ENCODE data around the gene VWC2L. TPM values are rescaled to one million over a fixed set of nuclear protein-coding genes. Genes with fewer than 3 reads are reported as not detected.

The VWC2L gene
- total and polyA plus RNA-seq, 2 experiments from 2014 or later, result not detected

- H3K27me3 ChIP-seq (ENCODE audit: insufficient read depth), result no peaks in the 10 kb centered on the region
- H3K9me3 Mint-ChIP-seq, result no peaks in the 10 kb centered on the region
- TF ChIP-seq, protein P1, sequence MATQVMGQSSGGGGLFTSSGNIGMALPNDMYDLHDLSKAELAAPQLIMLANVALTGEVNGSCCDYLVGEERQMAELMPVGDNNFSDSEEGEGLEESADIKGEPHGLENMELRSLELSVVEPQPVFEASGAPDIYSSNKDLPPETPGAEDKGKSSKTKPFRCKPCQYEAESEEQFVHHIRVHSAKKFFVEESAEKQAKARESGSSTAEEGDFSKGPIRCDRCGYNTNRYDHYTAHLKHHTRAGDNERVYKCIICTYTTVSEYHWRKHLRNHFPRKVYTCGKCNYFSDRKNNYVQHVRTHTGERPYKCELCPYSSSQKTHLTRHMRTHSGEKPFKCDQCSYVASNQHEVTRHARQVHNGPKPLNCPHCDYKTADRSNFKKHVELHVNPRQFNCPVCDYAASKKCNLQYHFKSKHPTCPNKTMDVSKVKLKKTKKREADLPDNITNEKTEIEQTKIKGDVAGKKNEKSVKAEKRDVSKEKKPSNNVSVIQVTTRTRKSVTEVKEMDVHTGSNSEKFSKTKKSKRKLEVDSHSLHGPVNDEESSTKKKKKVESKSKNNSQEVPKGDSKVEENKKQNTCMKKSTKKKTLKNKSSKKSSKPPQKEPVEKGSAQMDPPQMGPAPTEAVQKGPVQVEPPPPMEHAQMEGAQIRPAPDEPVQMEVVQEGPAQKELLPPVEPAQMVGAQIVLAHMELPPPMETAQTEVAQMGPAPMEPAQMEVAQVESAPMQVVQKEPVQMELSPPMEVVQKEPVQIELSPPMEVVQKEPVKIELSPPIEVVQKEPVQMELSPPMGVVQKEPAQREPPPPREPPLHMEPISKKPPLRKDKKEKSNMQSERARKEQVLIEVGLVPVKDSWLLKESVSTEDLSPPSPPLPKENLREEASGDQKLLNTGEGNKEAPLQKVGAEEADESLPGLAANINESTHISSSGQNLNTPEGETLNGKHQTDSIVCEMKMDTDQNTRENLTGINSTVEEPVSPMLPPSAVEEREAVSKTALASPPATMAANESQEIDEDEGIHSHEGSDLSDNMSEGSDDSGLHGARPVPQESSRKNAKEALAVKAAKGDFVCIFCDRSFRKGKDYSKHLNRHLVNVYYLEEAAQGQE (IDR thresholded peaks at IDR 0.05; ENCODE audit: unreplicated experiment), result no peak
- no peak for TF ChIP-seq ZNF114 (CRISPR knock-in tag; IDR thresholded peaks at IDR 0.05)
- TF ChIP-seq ZNF331 (CRISPR knock-in tag; IDR thresholded peaks at IDR 0.05; ENCODE audit: low read depth), result no peak
- TF ChIP-seq, protein P2, sequence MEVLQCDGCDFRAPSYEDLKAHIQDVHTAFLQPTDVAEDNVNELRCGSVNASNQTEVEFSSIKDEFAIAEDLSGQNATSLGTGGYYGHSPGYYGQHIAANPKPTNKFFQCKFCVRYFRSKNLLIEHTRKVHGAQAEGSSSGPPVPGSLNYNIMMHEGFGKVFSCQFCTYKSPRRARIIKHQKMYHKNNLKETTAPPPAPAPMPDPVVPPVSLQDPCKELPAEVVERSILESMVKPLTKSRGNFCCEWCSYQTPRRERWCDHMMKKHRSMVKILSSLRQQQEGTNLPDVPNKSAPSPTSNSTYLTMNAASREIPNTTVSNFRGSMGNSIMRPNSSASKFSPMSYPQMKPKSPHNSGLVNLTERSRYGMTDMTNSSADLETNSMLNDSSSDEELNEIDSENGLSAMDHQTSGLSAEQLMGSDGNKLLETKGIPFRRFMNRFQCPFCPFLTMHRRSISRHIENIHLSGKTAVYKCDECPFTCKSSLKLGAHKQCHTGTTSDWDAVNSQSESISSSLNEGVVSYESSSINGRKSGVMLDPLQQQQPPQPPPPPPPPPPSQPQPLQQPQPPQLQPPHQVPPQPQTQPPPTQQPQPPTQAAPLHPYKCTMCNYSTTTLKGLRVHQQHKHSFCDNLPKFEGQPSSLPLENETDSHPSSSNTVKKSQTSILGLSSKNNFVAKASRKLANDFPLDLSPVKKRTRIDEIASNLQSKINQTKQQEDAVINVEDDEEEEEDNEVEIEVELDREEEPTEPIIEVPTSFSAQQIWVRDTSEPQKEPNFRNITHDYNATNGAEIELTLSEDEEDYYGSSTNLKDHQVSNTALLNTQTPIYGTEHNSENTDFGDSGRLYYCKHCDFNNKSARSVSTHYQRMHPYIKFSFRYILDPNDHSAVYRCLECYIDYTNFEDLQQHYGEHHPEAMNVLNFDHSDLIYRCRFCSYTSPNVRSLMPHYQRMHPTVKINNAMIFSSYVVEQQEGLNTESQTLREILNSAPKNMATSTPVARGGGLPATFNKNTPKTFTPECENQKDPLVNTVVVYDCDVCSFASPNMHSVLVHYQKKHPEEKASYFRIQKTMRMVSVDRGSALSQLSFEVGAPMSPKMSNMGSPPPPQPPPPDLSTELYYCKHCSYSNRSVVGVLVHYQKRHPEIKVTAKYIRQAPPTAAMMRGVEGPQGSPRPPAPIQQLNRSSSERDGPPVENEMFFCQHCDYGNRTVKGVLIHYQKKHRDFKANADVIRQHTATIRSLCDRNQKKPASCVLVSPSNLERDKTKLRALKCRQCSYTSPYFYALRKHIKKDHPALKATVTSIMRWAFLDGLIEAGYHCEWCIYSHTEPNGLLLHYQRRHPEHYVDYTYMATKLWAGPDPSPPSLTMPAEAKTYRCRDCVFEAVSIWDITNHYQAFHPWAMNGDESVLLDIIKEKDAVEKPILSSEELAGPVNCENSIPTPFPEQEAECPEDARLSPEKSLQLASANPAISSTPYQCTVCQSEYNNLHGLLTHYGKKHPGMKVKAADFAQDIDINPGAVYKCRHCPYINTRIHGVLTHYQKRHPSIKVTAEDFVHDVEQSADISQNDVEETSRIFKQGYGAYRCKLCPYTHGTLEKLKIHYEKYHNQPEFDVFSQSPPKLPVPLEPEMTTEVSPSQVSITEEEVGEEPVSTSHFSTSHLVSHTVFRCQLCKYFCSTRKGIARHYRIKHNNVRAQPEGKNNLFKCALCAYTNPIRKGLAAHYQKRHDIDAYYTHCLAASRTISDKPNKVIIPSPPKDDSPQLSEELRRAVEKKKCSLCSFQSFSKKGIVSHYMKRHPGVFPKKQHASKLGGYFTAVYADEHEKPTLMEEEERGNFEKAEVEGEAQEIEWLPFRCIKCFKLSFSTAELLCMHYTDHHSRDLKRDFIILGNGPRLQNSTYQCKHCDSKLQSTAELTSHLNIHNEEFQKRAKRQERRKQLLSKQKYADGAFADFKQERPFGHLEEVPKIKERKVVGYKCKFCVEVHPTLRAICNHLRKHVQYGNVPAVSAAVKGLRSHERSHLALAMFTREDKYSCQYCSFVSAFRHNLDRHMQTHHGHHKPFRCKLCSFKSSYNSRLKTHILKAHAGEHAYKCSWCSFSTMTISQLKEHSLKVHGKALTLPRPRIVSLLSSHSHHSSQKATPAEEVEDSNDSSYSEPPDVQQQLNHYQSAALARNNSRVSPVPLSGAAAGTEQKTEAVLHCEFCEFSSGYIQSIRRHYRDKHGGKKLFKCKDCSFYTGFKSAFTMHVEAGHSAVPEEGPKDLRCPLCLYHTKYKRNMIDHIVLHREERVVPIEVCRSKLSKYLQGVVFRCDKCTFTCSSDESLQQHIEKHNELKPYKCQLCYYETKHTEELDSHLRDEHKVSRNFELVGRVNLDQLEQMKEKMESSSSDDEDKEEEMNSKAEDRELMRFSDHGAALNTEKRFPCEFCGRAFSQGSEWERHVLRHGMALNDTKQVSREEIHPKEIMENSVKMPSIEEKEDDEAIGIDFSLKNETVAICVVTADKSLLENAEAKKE (CRISPR knock-in tag; IDR thresholded peaks at IDR 0.05), result no peak
- no peak for TF ChIP-seq POLR2AphosphoS5 (IDR thresholded peaks at IDR 0.05; ENCODE audit: low read depth)
- no peak for TF ChIP-seq CREB1 (CRISPR knock-in tag; IDR thresholded peaks at IDR 0.05; ENCODE audit: low read depth)
- no peak for TF ChIP-seq NANOG (IDR thresholded peaks at IDR 0.05; ENCODE audit: borderline replicate concordance)
- no peak for TF ChIP-seq EZH2 (IDR thresholded peaks at IDR 0.05; ENCODE audit: low read depth, unreplicated experiment)
- TF ChIP-seq ETS1 (IDR thresholded peaks at IDR 0.05), result no peak
- TF ChIP-seq STAT1 (IDR thresholded peaks at IDR 0.05; ENCODE audit: unreplicated experiment), result no peak
- TF ChIP-seq, protein P3, sequence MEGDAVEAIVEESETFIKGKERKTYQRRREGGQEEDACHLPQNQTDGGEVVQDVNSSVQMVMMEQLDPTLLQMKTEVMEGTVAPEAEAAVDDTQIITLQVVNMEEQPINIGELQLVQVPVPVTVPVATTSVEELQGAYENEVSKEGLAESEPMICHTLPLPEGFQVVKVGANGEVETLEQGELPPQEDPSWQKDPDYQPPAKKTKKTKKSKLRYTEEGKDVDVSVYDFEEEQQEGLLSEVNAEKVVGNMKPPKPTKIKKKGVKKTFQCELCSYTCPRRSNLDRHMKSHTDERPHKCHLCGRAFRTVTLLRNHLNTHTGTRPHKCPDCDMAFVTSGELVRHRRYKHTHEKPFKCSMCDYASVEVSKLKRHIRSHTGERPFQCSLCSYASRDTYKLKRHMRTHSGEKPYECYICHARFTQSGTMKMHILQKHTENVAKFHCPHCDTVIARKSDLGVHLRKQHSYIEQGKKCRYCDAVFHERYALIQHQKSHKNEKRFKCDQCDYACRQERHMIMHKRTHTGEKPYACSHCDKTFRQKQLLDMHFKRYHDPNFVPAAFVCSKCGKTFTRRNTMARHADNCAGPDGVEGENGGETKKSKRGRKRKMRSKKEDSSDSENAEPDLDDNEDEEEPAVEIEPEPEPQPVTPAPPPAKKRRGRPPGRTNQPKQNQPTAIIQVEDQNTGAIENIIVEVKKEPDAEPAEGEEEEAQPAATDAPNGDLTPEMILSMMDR (conservative IDR thresholded peaks at IDR 0.05; ENCODE audit: low read depth in 2 of 2), result no peak
- no peak for TF ChIP-seq EZH2phosphoT487 (IDR thresholded peaks at IDR 0.05; ENCODE audit: unreplicated experiment)
- no peak for TF ChIP-seq JUNB (IDR thresholded peaks at IDR 0.05; ENCODE audit: unreplicated experiment)
- H3K9me2 ChIP-seq (ENCODE audit: insufficient read depth), result no peaks in the 10 kb centered on the region
- no peaks in the 10 kb centered on the region for H4K20me1 ChIP-seq (replicated peaks; ENCODE audit: insufficient read depth)
- no peak for ATAC-seq
- no peak overlapping the region for H3K4me2 ChIP-seq
- H3K27me3 Mint-ChIP-seq (ENCODE audit: insufficient read depth, low read depth, poor library complexity), result peaks cover 4% of the 10 kb centered on the region
- H3K4me1 Mint-ChIP-seq, result no peaks in the 10 kb centered on the region
- no peak overlapping the region for H3K27ac ChIP-seq (ENCODE audit: low read depth)
- no peaks in the 10 kb centered on the region for H3K36me3 Mint-ChIP-seq (ENCODE audit: low read depth)
- no peaks in the 10 kb centered on the region for H3K4me1 ChIP-seq (ENCODE audit: insufficient read depth)
- no peaks in the 10 kb centered on the region for H3K79me2 ChIP-seq (replicated peaks; ENCODE audit: insufficient read depth)
- no peak overlapping the region for H2AFZ ChIP-seq
- DNase-seq (ENCODE audit: low spot score), result no peak
- H3F3A ChIP-seq (replicated peaks; ENCODE audit: low read depth), result no peaks in the 10 kb centered on the region
- H3K4me3 ChIP-seq, result no peak overlapping the region
- no peaks in the 10 kb centered on the region for H3K36me3 ChIP-seq (ENCODE audit: insufficient read depth)
- no peak overlapping the region for H3K4me3 Mint-ChIP-seq
- H3K27ac Mint-ChIP-seq, result no peak overlapping the region
These were observed 213.4 kb downstream of the VWC2L start for GRCh38 chr2:214624166-214624760.

Data from GM23338 (cell line).